SK-N-MC (cell line): Measurements from ENCODE around the gene RBBP7.

ENCODE experiments used
- EZH2 ChIP-seq: fragments of 200-600 bp; sonication (generic); IDR thresholded peaks from one replicate; pipeline ENCODE4 v1.6.1; 2017; ENCODE audit warnings: antibody characterized with exemption
- POLR2AphosphoS5 ChIP-seq: IDR thresholded peaks from 2 replicates; pipeline ENCODE4 v1.6.1; 2012; ENCODE audit warnings: mild to moderate bottlenecking, low read depth, low read length, borderline replicate concordance

- TF ChIP-seq EZH2: no peak
- TF ChIP-seq POLR2AphosphoS5: no peak
Observed at GRCh38 chrX:16869393-16870094, 618 bp downstream of the RBBP7 start.
